ENCODE results near the gene GABRR1. TPM values are rescaled to one million over a fixed set of nuclear protein-coding genes. Genes with fewer than 3 reads are reported as not detected.

The GABRR1 gene
- polyA plus RNA-seq, 3 donors, result not detected

DNA sequence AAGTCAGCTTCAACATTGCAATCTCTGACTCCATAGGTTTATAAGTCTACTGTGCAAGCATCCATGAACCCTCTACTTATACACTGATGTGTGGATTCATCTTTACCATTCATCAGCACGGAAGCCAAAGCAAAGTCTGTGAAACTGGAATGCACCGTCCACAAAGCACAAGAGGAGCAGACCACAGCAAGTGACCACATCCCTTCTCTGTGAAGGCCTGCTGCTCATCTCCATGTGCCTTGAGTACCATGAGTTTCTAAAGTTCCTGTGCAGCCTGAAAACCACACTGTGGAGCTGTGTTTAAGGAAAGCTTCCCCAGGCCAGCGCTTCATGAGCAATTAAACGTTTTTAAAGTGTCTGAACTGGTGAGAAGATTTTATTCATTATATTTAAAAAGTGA is 20.0 kb downstream of the GABRR1 start:
- Mint-ChIP-seq H3K36me3 (no peaks in the 10 kb centered on the region), H3K4me3 (no peak overlapping the region), H3K27ac (no peak overlapping the region), H3K27me3 (ENCODE audit: low read depth in 3 of 3) (peaks cover 0 to 3% (median 2%) of the 10 kb centered on the region in 3 donors), H3K4me1 (peaks cover 6% of the 10 kb centered on the region), H3K9me3 (peaks cover 16 to 30% (median 22%) of the 10 kb centered on the region in 7 donors)
- Histone ChIP-seq H4K20me1 (ENCODE audit: insufficient read depth, low read length) (no peaks in the 10 kb centered on the region), H3K9me3 (replicated peaks in 1 of 2; ENCODE audit: control insufficient read depth in 1 of 2, insufficient read depth in 1 of 2, low read length in 2 of 2) (peaks cover 15 to 19% of the 10 kb centered on the region in 2 donors), H3K36me3 (replicated peaks in 1 of 2; ENCODE audit: control insufficient read depth in 1 of 2, insufficient read depth in 2 of 2, low read length in 2 of 2) (no peaks in the 10 kb centered on the region), H3K79me2 (ENCODE audit: insufficient read depth, low read length) (no peaks in the 10 kb centered on the region), H3K27ac (ENCODE audit: low read depth in 1 of 2, low read length in 2 of 2) (no peak overlapping the region), H3K27me3 (ENCODE audit: control insufficient read depth in 2 of 2, insufficient read depth in 2 of 2, low read length in 2 of 2) (no peaks in the 10 kb centered on the region), H3K4me2 (replicated peaks; ENCODE audit: extremely low read depth, low read length, poor library complexity, severe bottlenecking) (no peak overlapping the region), H3K4me3 (replicated peaks in 1 of 3; ENCODE audit: low read depth in 2 of 3, low read length in 3 of 3) (no peak overlapping the region), H2AFZ (ENCODE audit: insufficient read depth, low read depth, low read length, poor library complexity, severe bottlenecking) (no peak overlapping the region), H3K4me1 (ENCODE audit: control insufficient read depth in 1 of 2, insufficient read depth in 2 of 2, low read length in 2 of 2) (no peaks in the 10 kb centered on the region), H3K9ac (ENCODE audit: insufficient read depth, low read length, poor library complexity, severe bottlenecking) (no peak overlapping the region)
- intact Hi-C loops (cut with micrococcal nuclease), result no loop called here
- 83% methylated on average over 3 of the region's 4 CpGs for WGBS (ENCODE audit: insufficient coverage)
- TF ChIP-seq, protein P1, sequence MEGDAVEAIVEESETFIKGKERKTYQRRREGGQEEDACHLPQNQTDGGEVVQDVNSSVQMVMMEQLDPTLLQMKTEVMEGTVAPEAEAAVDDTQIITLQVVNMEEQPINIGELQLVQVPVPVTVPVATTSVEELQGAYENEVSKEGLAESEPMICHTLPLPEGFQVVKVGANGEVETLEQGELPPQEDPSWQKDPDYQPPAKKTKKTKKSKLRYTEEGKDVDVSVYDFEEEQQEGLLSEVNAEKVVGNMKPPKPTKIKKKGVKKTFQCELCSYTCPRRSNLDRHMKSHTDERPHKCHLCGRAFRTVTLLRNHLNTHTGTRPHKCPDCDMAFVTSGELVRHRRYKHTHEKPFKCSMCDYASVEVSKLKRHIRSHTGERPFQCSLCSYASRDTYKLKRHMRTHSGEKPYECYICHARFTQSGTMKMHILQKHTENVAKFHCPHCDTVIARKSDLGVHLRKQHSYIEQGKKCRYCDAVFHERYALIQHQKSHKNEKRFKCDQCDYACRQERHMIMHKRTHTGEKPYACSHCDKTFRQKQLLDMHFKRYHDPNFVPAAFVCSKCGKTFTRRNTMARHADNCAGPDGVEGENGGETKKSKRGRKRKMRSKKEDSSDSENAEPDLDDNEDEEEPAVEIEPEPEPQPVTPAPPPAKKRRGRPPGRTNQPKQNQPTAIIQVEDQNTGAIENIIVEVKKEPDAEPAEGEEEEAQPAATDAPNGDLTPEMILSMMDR (IDR thresholded peaks at IDR 0.05), result no peak
- DNase-seq, result no peak

- WGBS (ENCODE audit: insufficient coverage), result 100% methylated on average over 1 of the region's 1 CpG
- Mint-ChIP-seq H3K4me1 (peaks cover 6% of the 10 kb centered on the region), H3K4me3 (no peak overlapping the region)
These were observed 22.6 kb downstream of the GABRR1 start for GRCh38 chr6:89194559-89194958.

More at GRCh38 chr6:89194559-89194958, 22.6 kb downstream of the GABRR1 start:
- Histone ChIP-seq H3K4me3 (replicated peaks in 1 of 3; ENCODE audit: low read depth in 2 of 3, low read length in 3 of 3) (no peak overlapping the region), H3K4me1 (ENCODE audit: control insufficient read depth in 1 of 2, insufficient read depth in 2 of 2, low read length in 2 of 2) (no peaks in the 10 kb centered on the region), H3K9me3 (replicated peaks in 1 of 2; ENCODE audit: control insufficient read depth in 1 of 2, insufficient read depth in 1 of 2, low read length in 2 of 2) (peaks cover 15 to 19% of the 10 kb centered on the region in 2 donors), H4K20me1 (ENCODE audit: insufficient read depth, low read length) (no peaks in the 10 kb centered on the region), H3K4me2 (replicated peaks; ENCODE audit: extremely low read depth, low read length, poor library complexity, severe bottlenecking) (no peak overlapping the region), H2AFZ (ENCODE audit: insufficient read depth, low read depth, low read length, poor library complexity, severe bottlenecking) (no peak overlapping the region), H3K36me3 (replicated peaks in 1 of 2; ENCODE audit: control insufficient read depth in 1 of 2, insufficient read depth in 2 of 2, low read length in 2 of 2) (no peaks in the 10 kb centered on the region), H3K27me3 (ENCODE audit: control insufficient read depth in 2 of 2, insufficient read depth in 2 of 2, low read length in 2 of 2) (no peaks in the 10 kb centered on the region), H3K27ac (ENCODE audit: low read depth in 1 of 2, low read length in 2 of 2) (no peak overlapping the region), H3K79me2 (ENCODE audit: insufficient read depth, low read length) (no peaks in the 10 kb centered on the region), H3K9ac (ENCODE audit: insufficient read depth, low read length, poor library complexity, severe bottlenecking) (no peak overlapping the region)
- intact Hi-C loops (cut with micrococcal nuclease), result no loop called here
- H3K36me3 Mint-ChIP-seq, result no peaks in the 10 kb centered on the region
- TF ChIP-seq, protein P1 (IDR thresholded peaks at IDR 0.05), result no peak
- H3K27me3 Mint-ChIP-seq (ENCODE audit: low read depth in 3 of 3), result peaks cover 0 to 3% (median 2%) of the 10 kb centered on the region in 3 donors
- H3K9me3 Mint-ChIP-seq, result peaks cover 16 to 30% (median 22%) of the 10 kb centered on the region in 7 donors
- no peak overlapping the region for H3K27ac Mint-ChIP-seq
- DNase-seq, result no peak
